HG03060 (cell line): ENCODE data around the gene SCGB2A2.

Experiments used
- ATAC-seq: cut with Tn5 transposase; IDR thresholded peaks from one replicate; pipeline ENCODE4 v1.9.1; 2021; ENCODE audit warnings: low read depth, moderate number of reproducible peaks; ENCODE audit not compliant: unreplicated experiment

The SCGB2A2 gene

DNA sequence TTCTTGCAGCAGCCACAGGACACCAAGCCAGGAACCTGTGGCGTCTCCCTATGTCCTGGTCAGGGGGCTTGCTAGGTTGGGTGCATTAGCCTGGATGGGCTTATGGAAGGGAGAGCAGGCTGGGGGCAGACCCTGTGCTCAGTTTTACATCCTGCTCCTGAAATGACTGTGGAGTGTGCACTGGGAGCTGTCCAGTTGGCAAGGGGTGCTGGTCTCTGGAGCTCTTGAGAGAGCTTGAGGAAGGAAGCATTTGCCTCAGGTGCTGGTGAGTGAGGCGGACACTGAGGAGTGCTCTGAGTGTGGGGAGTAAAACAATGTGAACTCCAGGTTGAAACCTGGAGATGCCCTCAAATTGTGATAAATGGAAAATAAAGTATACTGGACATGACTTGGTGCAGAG, 25.5 kb downstream of the SCGB2A2 start:
- ATAC-seq: no peak

DNA sequence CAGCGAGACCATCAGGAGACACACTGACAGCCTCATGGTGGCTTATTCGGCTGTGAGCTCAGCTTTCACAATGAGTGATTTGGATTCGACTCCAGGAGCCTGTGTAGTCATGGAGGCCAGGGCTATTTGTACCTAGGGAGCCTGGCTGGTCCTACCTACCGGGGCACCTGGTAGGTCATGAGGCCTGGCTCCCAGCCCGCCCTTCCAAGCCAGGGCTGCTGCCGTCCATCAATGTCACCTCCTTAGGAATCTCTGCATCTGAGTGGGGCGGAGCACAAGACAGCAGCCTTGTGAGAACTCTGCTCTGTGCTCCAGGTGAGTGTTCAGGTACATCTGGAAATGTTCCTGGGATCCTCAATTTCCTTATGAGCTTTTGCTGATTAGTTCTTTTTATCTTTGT, 29.0 kb downstream of the SCGB2A2 start, which contains the start of gene SCGB1D4:
Gene SCGB1D4 (minus strand): TSS at position 101 of the 400 bp plus-strand sequence. CDS start 65 bp downstream, at position 36.
- no peak for ATAC-seq

- ATAC-seq: no peak
Measured at GRCh38 chr11:62306227-62306626, 36.3 kb downstream of the SCGB2A2 start.

DNA sequence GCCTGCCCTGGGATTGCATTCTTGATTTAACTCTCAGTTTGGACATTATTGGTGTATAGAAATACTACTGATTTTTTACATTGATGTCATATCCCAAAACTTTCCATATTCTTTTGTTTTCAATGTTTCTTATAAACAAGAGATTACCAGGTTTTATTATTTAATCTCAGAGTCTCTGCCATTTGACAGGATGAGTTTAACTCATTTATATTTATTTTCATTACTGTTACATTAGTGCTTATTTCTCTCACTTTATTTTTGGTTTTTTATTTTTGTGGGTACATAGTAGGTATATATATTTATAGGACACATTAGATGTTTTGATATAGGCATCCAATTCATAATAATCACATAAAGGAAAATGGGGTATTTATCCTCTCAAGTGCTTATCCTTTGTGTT, 38.0 kb downstream of the SCGB2A2 start:
- ATAC-seq: no peak

- no peak for ATAC-seq
Measured at GRCh38 chr11:62309991-62310390, 40.0 kb downstream of the SCGB2A2 start.

DNA sequence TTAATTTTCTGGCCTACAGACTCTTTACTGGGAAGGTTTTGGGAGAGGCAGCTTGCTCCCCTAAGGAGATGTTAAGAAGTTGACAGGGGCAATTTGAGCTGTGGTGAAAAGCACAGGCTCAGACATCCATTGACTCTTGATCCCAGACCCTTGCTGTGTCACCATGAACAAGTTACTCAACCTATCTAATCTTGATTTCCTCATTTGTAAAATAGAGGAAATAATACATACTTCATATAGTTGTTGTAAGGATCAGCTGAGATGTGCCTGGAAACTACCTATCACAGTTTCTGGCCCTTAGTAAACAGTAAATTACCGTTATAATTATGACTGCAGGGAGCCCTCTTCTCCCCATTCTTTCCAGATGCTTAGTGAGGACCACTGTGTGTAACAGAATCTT, 45.5 kb downstream of the SCGB2A2 start:
- ATAC-seq: no peak

DNA sequence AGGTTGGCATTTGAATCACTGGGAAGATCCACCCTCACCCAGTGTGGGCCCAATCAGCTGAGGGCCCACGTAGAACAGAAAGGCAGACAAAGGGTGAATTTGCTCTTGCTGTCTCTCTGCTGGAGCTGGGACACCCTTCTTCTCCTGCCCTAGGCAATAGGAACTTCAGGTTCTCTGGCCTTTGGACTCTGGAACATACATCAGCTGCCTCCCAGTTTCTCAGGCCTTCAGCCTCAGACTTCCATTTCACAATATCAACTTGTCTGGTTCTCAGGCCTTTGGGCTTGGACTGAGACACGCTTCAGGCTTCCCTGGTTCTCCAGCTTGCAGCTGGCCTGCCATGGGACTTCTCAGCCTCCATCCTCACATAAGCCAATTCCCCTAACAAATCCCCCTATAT, 52.6 kb downstream of the SCGB2A2 start:
- ATAC-seq: no peak
